Measurements from ENCODE around the gene STPG3.

DNA sequence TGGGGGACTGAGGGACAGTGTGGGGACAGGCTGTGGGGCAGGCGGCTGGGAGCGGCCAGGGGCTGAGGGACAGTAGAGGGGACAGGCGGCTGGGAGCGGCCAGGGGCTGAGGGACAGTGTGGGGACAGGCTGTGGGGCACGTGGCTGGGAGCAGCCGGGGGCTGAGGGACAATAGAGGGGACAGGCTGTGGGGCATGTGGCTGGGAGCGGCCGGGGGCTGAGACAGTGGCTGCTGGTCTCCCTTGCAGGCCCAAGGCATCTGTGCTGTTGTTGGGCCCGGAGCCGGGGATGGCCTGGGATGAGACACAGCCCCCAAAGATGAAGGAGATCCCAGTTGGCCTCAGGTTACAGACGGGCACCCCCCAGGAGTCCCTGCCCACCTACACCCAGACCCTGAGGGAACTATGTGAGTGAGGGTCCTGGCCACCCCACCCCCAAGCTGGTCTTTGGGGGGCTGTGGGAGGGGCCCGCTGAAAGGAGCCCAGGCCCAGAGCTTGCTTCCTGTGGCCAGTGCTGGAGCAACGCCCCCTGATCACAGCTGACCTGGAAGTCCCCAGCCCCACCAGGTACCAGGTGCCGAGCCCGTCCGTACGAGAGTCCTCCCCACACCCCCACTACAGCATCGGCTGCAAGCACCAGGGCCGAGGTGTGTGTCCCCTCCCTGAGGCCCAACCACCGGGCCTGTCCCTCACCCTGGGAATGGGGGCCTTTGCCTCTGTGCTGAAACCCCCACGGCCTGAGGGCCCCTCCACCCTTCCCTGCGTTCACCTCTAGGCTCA lies 593 bp downstream of the STPG3 start:
- TF ChIP-seq CTCF (IDR thresholded peaks at IDR 0.05) = no peak
- no peak for TF ChIP-seq ZFX (IDR thresholded peaks at IDR 0.05; ENCODE audit: borderline replicate concordance)
